Neural cell (in vitro differentiated cells): ENCODE measurements around the gene CD8B2. TPM values are rescaled to one million over a fixed set of nuclear protein-coding genes. Genes with fewer than 3 reads are reported as not detected.
"Not testable (repeated sequence)": the region's sequence is repeated elsewhere in the genome, so short reads cannot be mapped to it uniquely, and the experiment has no call there.

Experiments used
- H2AFZ ChIP-seq: fragments of 200-600, 300-800 bp; sonication (generic), shearing (Covaris generic); 2 replicates; pipeline ENCODE4 v1.6.0; 2014; ENCODE audit warnings: low read depth, mild to moderate bottlenecking, antibody characterized with exemption, low read length, moderate library complexity
- H3F3A ChIP-seq: fragments of 200-600 bp; shearing (Covaris generic); 2 replicates; pipeline ENCODE4 v1.6.1; 2016; ENCODE audit warnings: mild to moderate bottlenecking, moderate library complexity, mixed read lengths, antibody characterized with exemption, low read length; ENCODE audit not compliant: insufficient read depth, poor library complexity, severe bottlenecking
- H3K27ac ChIP-seq: fragments of 200-600, 300-800 bp; sonication (generic), shearing (Covaris generic); 2 replicates; pipeline ENCODE4 v1.5.1; 2014; ENCODE audit warnings: mild to moderate bottlenecking, low read length, moderate library complexity
- H3K27me3 ChIP-seq: fragments of 300-800, 200-600 bp; sonication (generic), shearing (Covaris generic); 2 replicates; pipeline ENCODE4 v1.6.0; 2014; ENCODE audit warnings: mild to moderate bottlenecking, low read depth, low read length, moderate library complexity; ENCODE audit not compliant: insufficient read depth
- H3K36me3 ChIP-seq: fragments of 300-800, 200-600 bp; sonication (generic), shearing (Covaris generic); 2 replicates; pipeline ENCODE4 v1.5.1; 2014; ENCODE audit warnings: mild to moderate bottlenecking, antibody characterized with exemption, low read length, moderate library complexity; ENCODE audit not compliant: insufficient read depth
- H3K4me2 ChIP-seq: fragments of 300-800, 200-600 bp; sonication (generic), shearing (Covaris generic); 2 replicates; pipeline ENCODE4 v1.6.0; 2014; ENCODE audit warnings: mild to moderate bottlenecking, low read length
- H3K4me3 ChIP-seq: fragments of 300-800, 200-600 bp; sonication (generic), shearing (Covaris generic); 2 replicates; pipeline ENCODE4 v1.5.1; 2014; ENCODE audit warnings: mild to moderate bottlenecking, low read length, moderate library complexity
- H3K79me2 ChIP-seq: fragments of 200-600 bp; shearing (Covaris generic); replicated peaks from 2 replicates; pipeline ENCODE4 v1.6.0; 2014; ENCODE audit warnings: mild to moderate bottlenecking, low read length, moderate library complexity; ENCODE audit not compliant: insufficient read depth
- H3K9ac ChIP-seq: fragments of 300-800, 200-600 bp; sonication (generic), shearing (Covaris generic); 2 replicates; pipeline ENCODE4 v1.6.1; 2016; ENCODE audit warnings: mild to moderate bottlenecking, low read length, mixed read lengths
- H3K9me2 ChIP-seq: fragments of 200-600 bp; shearing (Covaris generic); 2 replicates; pipeline ENCODE4 v1.6.1; 2016; ENCODE audit warnings: mild to moderate bottlenecking, low read length, mixed read lengths; ENCODE audit not compliant: insufficient read depth
- H3K9me3 ChIP-seq: fragments of 200-600, 300-800 bp; sonication (generic), shearing (Covaris generic); 2 replicates; pipeline ENCODE4 v1.6.1; 2016; ENCODE audit warnings: mild to moderate bottlenecking, mixed run types, low read length, moderate library complexity, mixed read lengths
- H4K20me1 ChIP-seq: fragments of 200-600 bp; shearing (Covaris generic); 2 replicates; pipeline ENCODE4 v1.6.1; 2016; ENCODE audit warnings: mild to moderate bottlenecking, mixed run types; ENCODE audit not compliant: insufficient read depth
- polyA plus RNA-seq: library from polyadenylated mRNA; depleted of rRNA; stranded (reverse); fragments of >200 nt; gene quantifications from 2 replicates; pipeline ENCODE4 v1.2.3, GENCODE V29; 2014

The CD8B2 gene
- polyA plus RNA-seq, 1 donor from 2014 or later, result not detected

GRCh38 chr2:106487386-106488191 is 425 bp downstream of the CD8B2 start:
- peaks cover 12% of the 10 kb centered on the region for H3K27me3 ChIP-seq
- H3K4me2 ChIP-seq, H3K79me2 ChIP-seq, H3K9ac ChIP-seq, H3K27ac ChIP-seq, H3K4me3 ChIP-seq, H3K9me3 ChIP-seq, H3F3A ChIP-seq, H3K9me2 ChIP-seq, H3K36me3 ChIP-seq, H4K20me1 ChIP-seq, H2AFZ ChIP-seq: not testable (repeated sequence)

- H3K9me3 ChIP-seq, H3K4me2 ChIP-seq, H3K27ac ChIP-seq, H3K4me3 ChIP-seq, H3K9ac ChIP-seq, H2AFZ ChIP-seq, H3K36me3 ChIP-seq, H3K9me2 ChIP-seq, H3K79me2 ChIP-seq, H4K20me1 ChIP-seq, H3F3A ChIP-seq: not testable (repeated sequence)
- peaks cover 12% of the 10 kb centered on the region for H3K27me3 ChIP-seq
Measured at GRCh38 chr2:106489701-106490100, 2.5 kb downstream of the CD8B2 start.

GRCh38 chr2:106492399-106492798 is 5.2 kb downstream of the CD8B2 start:
- H3K9ac ChIP-seq, H3K9me2 ChIP-seq, H3K79me2 ChIP-seq, H3K36me3 ChIP-seq, H4K20me1 ChIP-seq, H3K4me3 ChIP-seq, H3K9me3 ChIP-seq, H3K27me3 ChIP-seq, H3K27ac ChIP-seq, H3F3A ChIP-seq, H2AFZ ChIP-seq, H3K4me2 ChIP-seq: not testable (repeated sequence)

- not testable (repeated sequence) for H3K4me3 ChIP-seq, H3F3A ChIP-seq, H3K9ac ChIP-seq, H3K36me3 ChIP-seq, H3K27me3 ChIP-seq, H3K9me2 ChIP-seq, H3K9me3 ChIP-seq, H3K79me2 ChIP-seq, H3K27ac ChIP-seq, H4K20me1 ChIP-seq, H3K4me2 ChIP-seq, H2AFZ ChIP-seq
Measured at GRCh38 chr2:106492913-106493312, 5.7 kb downstream of the CD8B2 start.

- H3K27ac ChIP-seq, H3K4me2 ChIP-seq, H2AFZ ChIP-seq, H3K9me2 ChIP-seq, H4K20me1 ChIP-seq, H3F3A ChIP-seq, H3K36me3 ChIP-seq, H3K9me3 ChIP-seq, H3K79me2 ChIP-seq, H3K9ac ChIP-seq, H3K4me3 ChIP-seq, H3K27me3 ChIP-seq: not testable (repeated sequence)
Measured at GRCh38 chr2:106498549-106498948, 11.4 kb downstream of the CD8B2 start.

- H3K36me3 ChIP-seq, H3K27ac ChIP-seq, H3K4me3 ChIP-seq, H2AFZ ChIP-seq, H3K4me2 ChIP-seq, H3K9me3 ChIP-seq, H3K9ac ChIP-seq, H3F3A ChIP-seq, H3K27me3 ChIP-seq, H4K20me1 ChIP-seq, H3K9me2 ChIP-seq, H3K79me2 ChIP-seq: not testable (repeated sequence)
Measured at GRCh38 chr2:106500350-106500749, 13.2 kb downstream of the CD8B2 start.

GRCh38 chr2:106502351-106502750 is 15.2 kb downstream of the CD8B2 start:
- H3K4me3 ChIP-seq, H3K9ac ChIP-seq, H3K9me2 ChIP-seq, H3K27me3 ChIP-seq, H3F3A ChIP-seq, H2AFZ ChIP-seq, H3K4me2 ChIP-seq, H3K36me3 ChIP-seq, H4K20me1 ChIP-seq, H3K9me3 ChIP-seq, H3K79me2 ChIP-seq, H3K27ac ChIP-seq: not testable (repeated sequence)

GRCh38 chr2:106504192-106504591 is 17.0 kb downstream of the CD8B2 start:
- H2AFZ ChIP-seq, H3K4me2 ChIP-seq, H3K9me2 ChIP-seq, H3K27ac ChIP-seq, H3K9ac ChIP-seq, H3K79me2 ChIP-seq, H3K4me3 ChIP-seq, H3K36me3 ChIP-seq, H4K20me1 ChIP-seq, H3F3A ChIP-seq, H3K9me3 ChIP-seq, H3K27me3 ChIP-seq: not testable (repeated sequence)
